Effector memory CD8-positive, alpha-beta T cell (primary cell): ENCODE measurements around the gene SLC51A.
A peak's percentile ranks its signal among the peaks of the same experiment; 100 is the strongest.
"Not testable (repeated sequence)": the region's sequence is repeated elsewhere in the genome, so short reads cannot be mapped to it uniquely, and the experiment has no call there.

Experiments
- ATAC-seq: fragments of 150-1000 bp; cut with Tn5 transposase; replicated peaks from 2 replicates; pipeline ENCODE4 v1.10.0; 2021; ENCODE audit warnings: mild to moderate bottlenecking, moderate library complexity
- DNase-seq, 3 experiments: peaks; one replicate each; pipeline ENCODE4 v3.0.0; 2021
- H3K27ac Mint-ChIP-seq, 2 donors: one replicate each; pipeline ENCODE4 v1.8.0; 2022; ENCODE audit warnings: mild to moderate bottlenecking in 2 of 2, mixed read lengths in 2 of 2, moderate library complexity in 2 of 2
- H3K27me3 Mint-ChIP-seq, 2 donors: one replicate each; pipeline ENCODE4 v1.8.0; 2022; ENCODE audit warnings: mixed read lengths in 2 of 2
- H3K36me3 Mint-ChIP-seq: one replicate; pipeline ENCODE4 v1.8.0; 2022; ENCODE audit warnings: mild to moderate bottlenecking, moderate library complexity, mixed read lengths; ENCODE audit not compliant: insufficient read depth
- H3K4me1 Mint-ChIP-seq, 2 donors: one replicate each; pipeline ENCODE4 v1.8.0; 2022; ENCODE audit warnings: low read depth in 2 of 2, mixed read lengths in 2 of 2
- H3K4me3 Mint-ChIP-seq, 2 donors: one replicate each; pipeline ENCODE4 v1.8.0; 2022; ENCODE audit warnings: mild to moderate bottlenecking in 2 of 2, mixed read lengths in 2 of 2, moderate library complexity in 2 of 2
- H3K9me3 Mint-ChIP-seq, 2 donors: one replicate each; pipeline ENCODE4 v1.8.0; 2022; ENCODE audit warnings: mixed read lengths in 2 of 2

Gene SLC51A

DNA sequence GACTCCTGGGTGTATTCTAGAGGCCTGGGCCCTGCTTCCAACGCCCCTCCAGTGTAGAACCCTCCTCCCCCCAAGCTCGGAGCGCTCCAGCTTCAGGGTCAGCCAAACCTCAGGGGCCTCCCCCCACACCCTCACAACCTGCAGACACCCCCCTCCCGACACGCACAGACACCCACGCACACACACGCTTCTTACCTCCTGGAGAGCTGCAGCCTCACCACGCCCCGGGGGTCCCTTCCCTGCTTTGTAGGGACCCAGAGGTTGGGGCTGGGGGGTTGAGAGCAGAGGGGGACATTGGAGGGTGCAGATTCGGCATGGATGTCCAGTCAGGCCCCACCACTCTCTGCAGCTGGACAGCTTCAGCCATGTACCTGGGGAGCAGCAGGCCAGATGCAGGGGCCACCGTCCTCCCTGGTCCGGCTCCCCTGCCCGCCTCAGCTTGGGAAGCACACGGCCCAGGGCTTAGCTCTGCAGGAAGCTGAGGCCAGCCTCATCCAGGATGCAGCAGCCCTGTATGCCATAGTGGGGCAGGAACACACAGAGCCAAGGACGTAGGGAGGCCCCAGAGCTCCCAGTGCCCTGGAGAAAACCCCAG, 18.2 kb upstream of the SLC51A start:
- ATAC-seq (no peak), DNase-seq (no peak)
- no peak overlapping the region for H3K4me3 Mint-ChIP-seq
- no peaks in the 10 kb centered on the region for H3K27me3 Mint-ChIP-seq
- peaks cover 2% of the 10 kb centered on the region for H3K36me3 Mint-ChIP-seq
- no peak overlapping the region for H3K27ac Mint-ChIP-seq
- peaks cover 17 to 19% of the 10 kb centered on the region in 2 donors for H3K4me1 Mint-ChIP-seq
- H3K9me3 Mint-ChIP-seq, result no peaks in the 10 kb centered on the region

GRCh38 chr3:196198771-196199753, 17.3 kb upstream of the SLC51A start:
- peaks cover 2% of the 10 kb centered on the region for H3K36me3 Mint-ChIP-seq
- ATAC-seq (no peak), DNase-seq (no peak)
- H3K9me3 Mint-ChIP-seq, result no peaks in the 10 kb centered on the region
- peaks cover 14 to 16% of the 10 kb centered on the region in 2 donors for H3K4me1 Mint-ChIP-seq
- H3K27ac Mint-ChIP-seq, result no peak overlapping the region
- H3K27me3 Mint-ChIP-seq, result no peaks in the 10 kb centered on the region
- no peak overlapping the region for H3K4me3 Mint-ChIP-seq

- Mint-ChIP-seq H3K4me1 (peaks cover 7 to 12% of the 10 kb centered on the region in 2 donors), H3K27ac (peak overlapping the region in 1 of 2 donors; percentile 4), H3K4me3 (no peak overlapping the region), H3K9me3 (no peaks in the 10 kb centered on the region), H3K27me3 (no peaks in the 10 kb centered on the region), H3K36me3 (peaks cover 6% of the 10 kb centered on the region)
- DNase-seq, result no peak
- no peak for ATAC-seq
Observed at GRCh38 chr3:196202516-196202970, 13.8 kb upstream of the SLC51A start.

DNA sequence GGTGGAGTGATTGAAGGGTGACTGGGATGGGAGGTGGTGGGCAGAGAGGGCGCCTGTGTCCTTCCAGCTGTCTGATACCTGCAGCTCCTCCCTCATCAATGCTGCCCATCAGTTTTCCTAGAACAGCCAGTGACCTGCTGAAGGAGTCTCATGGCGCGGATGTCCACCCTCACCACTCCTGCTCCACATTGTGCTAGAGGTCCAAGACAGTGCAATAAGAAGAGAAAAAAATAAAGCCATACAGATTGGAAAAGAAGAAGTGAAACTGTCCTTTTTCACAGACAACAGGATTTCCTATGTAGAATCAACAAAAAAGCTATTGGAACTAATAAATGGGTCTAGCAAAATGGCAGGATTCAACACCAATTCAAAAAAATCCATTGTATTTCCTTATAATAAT, 12.5 kb upstream of the SLC51A start:
- H3K27me3 Mint-ChIP-seq, result no peaks in the 10 kb centered on the region
- peaks cover 11 to 16% of the 10 kb centered on the region in 2 donors for H3K4me1 Mint-ChIP-seq
- peaks cover 9% of the 10 kb centered on the region for H3K36me3 Mint-ChIP-seq
- ATAC-seq (no peak), DNase-seq (no peak)
- no peak overlapping the region for H3K4me3 Mint-ChIP-seq
- H3K27ac Mint-ChIP-seq, result no peak overlapping the region
- no peaks in the 10 kb centered on the region for H3K9me3 Mint-ChIP-seq

GRCh38 chr3:196205442-196206205, 10.7 kb upstream of the SLC51A start:
- ATAC-seq, result peak; percentile 11
- Mint-ChIP-seq H3K27ac (peak overlapping the region; percentile 53 to 83), H3K4me3 (peak overlapping the region in 1 of 2 donors; percentile 32), H3K4me1 (peaks cover 11 to 16% of the 10 kb centered on the region in 2 donors)
- H3K27me3 Mint-ChIP-seq, H3K9me3 Mint-ChIP-seq, H3K36me3 Mint-ChIP-seq, DNase-seq: not testable (repeated sequence)

DNA sequence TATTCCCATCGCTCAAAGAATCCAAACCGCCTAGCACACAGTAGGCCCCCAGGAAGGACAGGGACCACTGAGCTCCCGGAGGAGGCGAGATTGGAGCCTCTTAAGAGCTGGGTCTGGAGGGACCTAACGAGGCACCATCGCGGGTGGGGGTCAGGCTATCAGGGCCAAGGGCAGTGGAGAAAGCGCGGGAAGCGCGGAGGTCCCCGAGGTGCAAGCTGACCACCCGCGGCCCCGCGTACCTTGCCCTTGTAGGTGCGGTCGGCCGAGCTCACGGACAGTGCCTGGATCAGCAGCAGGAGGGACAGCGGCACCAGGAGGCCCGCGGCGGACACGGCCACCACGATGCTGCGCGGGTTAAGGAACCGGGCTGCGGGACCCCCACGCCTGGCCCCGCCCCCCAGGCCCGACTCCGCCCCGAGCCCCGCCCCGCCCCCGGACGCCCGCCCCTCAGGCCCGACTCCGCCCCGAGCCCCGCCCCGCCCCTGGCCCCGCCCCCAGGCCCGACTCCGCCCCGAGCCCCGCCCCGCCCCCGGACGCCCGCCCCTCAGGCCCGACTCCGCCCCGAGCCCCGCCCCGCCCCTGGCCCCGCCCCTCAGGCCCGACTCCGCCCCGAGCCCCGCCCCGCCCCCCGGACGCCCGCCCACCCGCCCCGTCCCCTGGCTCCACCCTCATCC, 9.0 kb upstream of the SLC51A start:
- Mint-ChIP-seq H3K27ac (peak overlapping the region; percentile 79 to 85), H3K4me1 (peaks cover 11 to 16% of the 10 kb centered on the region in 2 donors), H3K4me3 (peak overlapping the region; percentile 81 to 88), H3K9me3 (no peaks in the 10 kb centered on the region), H3K36me3 (peaks cover 9% of the 10 kb centered on the region), H3K27me3 (no peaks in the 10 kb centered on the region)
- peak; percentile 39 for ATAC-seq
- peak in 1 of 3 experiments; percentile 26 for DNase-seq

- peak overlapping the region; percentile 81 to 88 for H3K4me3 Mint-ChIP-seq
Observed at GRCh38 chr3:196207833-196208607, 8.3 kb upstream of the SLC51A start.

DNA sequence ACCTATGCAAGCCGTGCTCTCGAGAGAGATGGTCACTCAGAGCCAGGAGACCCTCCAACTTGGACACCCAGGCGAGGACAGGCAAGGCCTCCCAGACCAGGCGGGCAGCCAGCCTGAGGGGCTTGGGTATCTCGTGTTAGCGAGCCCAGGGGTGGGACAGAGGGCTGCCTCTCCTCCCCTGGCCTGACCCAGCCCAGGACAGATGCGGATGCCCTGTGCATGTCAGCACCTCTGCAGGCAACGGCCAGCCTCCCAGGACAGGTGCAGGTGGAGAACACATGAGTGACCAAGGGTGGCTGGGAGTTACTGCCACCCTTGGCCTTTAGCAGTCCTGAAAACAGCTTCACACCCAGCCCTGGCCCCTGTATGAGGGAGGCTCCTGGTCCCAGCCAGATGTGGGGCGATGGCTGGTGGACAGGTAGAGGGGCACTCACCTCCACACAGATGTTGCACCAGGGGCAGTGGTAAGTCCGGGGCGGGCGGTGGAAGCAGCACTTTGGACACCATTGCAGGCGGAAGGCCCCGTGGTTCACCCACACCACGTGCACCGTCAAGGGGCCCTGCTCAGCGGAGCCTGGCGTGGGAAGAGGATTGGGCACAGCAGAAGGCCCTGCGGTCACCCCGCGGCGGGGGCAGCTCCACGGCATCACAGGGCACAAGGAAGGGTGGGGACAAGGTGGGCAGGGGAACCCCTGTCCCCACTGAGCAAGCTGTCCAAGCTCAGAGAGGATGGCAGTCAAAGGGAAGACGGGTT, 7.2 kb upstream of the SLC51A start:
- Mint-ChIP-seq H3K27me3 (no peaks in the 10 kb centered on the region), H3K9me3 (no peaks in the 10 kb centered on the region), H3K4me3 (peak overlapping the region; percentile 81 to 88)

More at GRCh38 chr3:196207833-196208607, 8.3 kb upstream of the SLC51A start:
- H3K4me1 Mint-ChIP-seq, result peaks cover 11 to 14% of the 10 kb centered on the region in 2 donors
- H3K9me3 Mint-ChIP-seq, result no peaks in the 10 kb centered on the region
- peak overlapping the region; percentile 79 to 85 for H3K27ac Mint-ChIP-seq
- DNase-seq (peak; percentile 42 to 53 (median 44)), ATAC-seq (peak; percentile 76)
- no peaks in the 10 kb centered on the region for H3K27me3 Mint-ChIP-seq
- peaks cover 9% of the 10 kb centered on the region for H3K36me3 Mint-ChIP-seq

DNA sequence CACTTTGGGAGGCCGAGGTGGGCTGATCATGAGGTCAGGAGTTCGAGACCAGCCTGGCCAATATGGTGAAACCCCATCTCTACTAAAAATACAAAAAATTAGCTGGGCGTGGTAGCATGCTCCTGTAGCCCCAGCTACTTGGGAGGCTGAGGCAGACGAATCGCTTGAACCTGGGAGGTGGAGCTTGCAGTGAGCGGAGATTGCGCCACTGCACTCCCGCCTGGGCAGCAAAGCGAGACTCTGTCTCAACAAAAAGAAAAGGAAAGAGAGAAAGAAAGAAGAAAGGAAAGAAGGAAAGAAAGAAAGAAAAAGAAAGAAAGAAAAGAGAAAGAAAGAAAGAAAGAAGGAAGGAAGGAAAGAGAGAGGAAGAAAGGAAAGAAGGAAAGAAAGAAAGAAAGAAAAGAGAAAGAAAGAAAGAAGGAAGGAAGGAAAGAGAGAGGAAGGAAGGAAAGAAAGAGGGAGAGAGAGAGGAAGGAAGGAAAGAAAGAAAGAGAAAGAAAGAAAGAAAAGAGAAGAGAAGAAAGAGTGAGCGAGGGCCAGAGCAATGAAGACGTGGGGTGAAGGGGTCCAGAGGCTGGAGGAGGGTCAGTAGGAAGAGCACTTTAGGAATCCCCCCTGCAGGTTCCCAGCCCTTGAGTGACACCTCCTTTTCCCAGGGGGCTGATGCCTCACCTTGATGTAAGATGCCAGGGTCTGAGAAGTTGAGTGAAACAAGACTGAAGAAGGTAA, 6.2 kb upstream of the SLC51A start:
- not testable (repeated sequence) for H3K36me3 Mint-ChIP-seq, H3K4me3 Mint-ChIP-seq, H3K27ac Mint-ChIP-seq, H3K27me3 Mint-ChIP-seq, H3K9me3 Mint-ChIP-seq, DNase-seq, ATAC-seq
- H3K4me1 Mint-ChIP-seq, result peaks cover 9 to 13% of the 10 kb centered on the region in 2 donors

More for the DNA sequence above, 7.2 kb upstream of the SLC51A start:
- Mint-ChIP-seq H3K36me3 (peaks cover 9% of the 10 kb centered on the region), H3K4me1 (peaks cover 11 to 13% of the 10 kb centered on the region in 2 donors), H3K27ac (no peak overlapping the region)
- ATAC-seq (no peak), DNase-seq (no peak)

DNA sequence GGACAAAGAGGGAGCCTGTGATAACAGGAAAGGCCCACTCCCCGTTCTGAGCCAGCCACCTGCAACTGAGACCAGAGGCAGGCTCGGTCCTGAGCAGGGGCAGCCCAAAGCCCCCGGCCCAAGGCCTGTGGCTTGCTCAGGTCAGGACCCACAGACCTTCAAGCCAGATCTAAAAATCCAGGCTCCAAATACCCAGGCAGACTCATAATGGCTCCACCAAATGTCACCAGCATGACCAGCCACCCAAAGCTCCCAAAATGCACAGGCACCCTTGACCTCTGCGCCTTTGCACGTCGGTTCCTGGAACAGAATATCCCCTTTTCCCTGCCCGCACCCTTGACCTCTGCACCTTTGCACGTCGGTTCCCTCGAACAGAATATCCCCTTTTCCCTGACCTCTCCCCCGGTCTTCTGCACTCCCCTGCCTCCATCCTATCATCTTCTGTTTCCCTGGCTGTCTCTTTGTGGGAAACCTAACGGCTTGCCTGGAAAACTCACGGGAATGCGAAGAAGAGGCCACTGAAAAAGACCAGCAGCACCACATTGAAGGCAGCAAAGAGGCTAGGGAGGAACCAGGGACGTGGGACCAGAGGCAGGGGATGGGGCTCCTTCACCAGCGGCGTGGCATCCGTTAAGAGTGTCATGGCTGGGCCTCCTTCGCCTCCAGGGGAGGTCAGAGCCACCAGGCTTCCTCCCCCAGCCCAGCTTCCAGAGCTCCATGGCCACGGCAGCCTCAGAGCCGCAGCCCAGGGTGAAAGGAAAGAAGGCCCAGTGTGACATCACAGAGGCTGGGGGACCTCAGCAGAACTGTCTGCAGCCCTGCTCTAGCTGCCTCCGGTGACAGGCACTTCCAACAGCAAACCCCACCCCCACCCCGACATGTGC, 5.4 kb upstream of the SLC51A start, which contains the start of gene ZDHHC19:
Gene ZDHHC19 (minus strand): TSS at position 728 of the 884 bp plus-strand sequence. CDS start 85 bp downstream, at position 643.
- Mint-ChIP-seq H3K4me1 (peaks cover 7 to 11% of the 10 kb centered on the region in 2 donors), H3K4me3 (no peak within 1 kb of the TSS), H3K36me3 (peaks cover 9% of the 10 kb centered on the region), H3K9me3 (no peaks in the 10 kb centered on the region), H3K27ac (no peak within 1 kb of the TSS), H3K27me3 (no peaks in the 10 kb centered on the region)
- ATAC-seq, result no peak
- no peak for DNase-seq
